AG10803 (cell line): ENCODE measurements around the gene MERTK.
"Not testable (repeated sequence)": the region's sequence is repeated elsewhere in the genome, so short reads cannot be mapped to it uniquely, and the experiment has no call there.

Experiments used
- DNase-seq: peaks from one replicate; pipeline ENCODE4 v3.0.0; 2010; ENCODE audit warnings: low read depth
- H3K4me3 ChIP-seq: 2 replicates; pipeline ENCODE4 v1.5.1; 2011; ENCODE audit warnings: mild to moderate bottlenecking, low read length, control low read depth
- CTCF ChIP-seq: conservative IDR thresholded peaks from 2 replicates; pipeline ENCODE4 v1.5.1; 2011; ENCODE audit warnings: mild to moderate bottlenecking, low read length, control low read depth, inconsistent platforms

Gene MERTK

DNA sequence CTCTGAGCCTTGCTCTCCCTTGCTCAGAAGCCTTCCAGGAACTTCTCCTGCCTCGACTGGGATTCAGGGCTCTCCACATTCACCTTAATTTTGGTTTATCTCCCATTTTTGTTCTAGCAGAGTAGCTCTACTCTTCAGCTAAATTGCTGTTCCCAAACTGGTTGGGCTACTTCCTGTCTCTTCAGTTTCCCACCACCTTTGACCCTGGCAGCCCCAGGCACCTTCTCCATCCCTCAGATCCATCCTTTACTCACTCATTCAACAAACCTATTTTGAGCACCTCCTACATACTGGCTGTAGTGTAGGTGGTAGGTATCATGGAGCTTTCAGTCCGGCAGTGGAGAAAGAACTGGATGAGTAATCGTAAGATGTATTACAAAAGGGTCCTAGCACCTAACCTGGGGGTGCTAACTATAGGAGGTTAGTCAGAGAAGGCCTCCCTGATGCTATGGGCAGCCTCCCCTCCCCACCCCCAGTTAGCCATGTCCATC lies 26.3 kb downstream of the MERTK start:
- no peak for DNase-seq
- no peak overlapping the region for H3K4me3 ChIP-seq
- no peak for TF ChIP-seq CTCF

DNA sequence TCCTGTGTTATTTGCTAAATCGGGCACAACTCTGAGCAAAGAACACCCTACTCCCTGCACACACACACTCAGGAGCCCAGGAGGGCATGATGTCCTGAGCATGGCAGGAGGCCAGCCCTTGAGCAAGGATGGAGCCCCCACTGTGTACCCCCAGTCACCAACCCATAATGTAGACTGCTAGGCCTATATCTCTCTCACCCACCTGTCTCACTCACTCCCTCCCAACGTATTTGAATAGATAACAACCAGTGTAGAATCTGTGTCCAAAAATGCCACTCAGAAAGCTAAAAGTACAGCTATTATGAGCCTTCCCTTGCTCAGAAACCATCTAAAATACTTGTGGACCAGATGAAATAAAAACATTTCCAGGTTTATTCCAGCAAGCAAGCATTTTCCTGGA lies 29.3 kb downstream of the MERTK start:
- no peak for TF ChIP-seq CTCF
- no peak for DNase-seq
- no peak overlapping the region for H3K4me3 ChIP-seq

DNA sequence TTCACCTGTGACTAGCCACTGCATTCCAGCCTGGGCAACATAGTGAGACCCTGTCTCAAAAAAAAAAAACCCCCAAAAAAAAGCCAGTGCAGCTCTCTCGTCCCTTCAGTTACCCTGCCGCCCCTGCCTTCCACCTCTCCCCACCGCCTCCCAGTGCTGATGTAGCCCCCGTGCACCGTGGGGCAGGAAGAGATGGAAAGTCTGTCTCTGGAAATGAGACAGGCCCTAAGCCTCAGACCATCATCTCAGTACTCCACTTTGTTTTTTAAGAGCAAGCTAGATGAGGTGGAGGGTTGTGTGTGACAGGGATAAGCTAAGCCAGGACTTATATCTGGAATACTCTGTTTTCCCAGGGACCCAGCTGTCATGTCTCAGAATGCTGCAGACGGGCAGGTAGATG lies 32.0 kb downstream of the MERTK start:
- TF ChIP-seq CTCF: no peak
- DNase-seq: no peak
- H3K4me3 ChIP-seq: no peak overlapping the region

DNA sequence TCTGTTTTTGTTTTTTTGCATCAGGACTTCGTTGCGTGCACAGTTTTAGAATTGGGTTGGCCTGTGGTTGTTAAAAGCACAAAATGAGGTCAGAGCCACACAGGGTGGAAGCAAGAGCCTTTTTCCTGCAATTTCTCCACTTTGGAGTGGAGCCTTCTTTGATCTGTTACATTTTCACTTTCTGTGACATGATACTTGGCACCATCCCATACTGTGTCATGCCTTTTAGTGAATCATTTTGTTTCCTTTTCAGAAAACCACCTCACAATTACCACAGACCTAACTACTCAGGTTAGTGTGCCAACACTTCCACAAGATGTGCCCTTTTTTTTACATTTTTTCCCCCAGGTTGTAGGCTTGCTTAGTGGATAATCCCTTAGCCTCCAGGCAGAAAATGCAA lies 32.5 kb downstream of the MERTK start:
- TF ChIP-seq CTCF: no peak
- H3K4me3 ChIP-seq: no peak overlapping the region
- peak; percentile 40 for DNase-seq

DNA sequence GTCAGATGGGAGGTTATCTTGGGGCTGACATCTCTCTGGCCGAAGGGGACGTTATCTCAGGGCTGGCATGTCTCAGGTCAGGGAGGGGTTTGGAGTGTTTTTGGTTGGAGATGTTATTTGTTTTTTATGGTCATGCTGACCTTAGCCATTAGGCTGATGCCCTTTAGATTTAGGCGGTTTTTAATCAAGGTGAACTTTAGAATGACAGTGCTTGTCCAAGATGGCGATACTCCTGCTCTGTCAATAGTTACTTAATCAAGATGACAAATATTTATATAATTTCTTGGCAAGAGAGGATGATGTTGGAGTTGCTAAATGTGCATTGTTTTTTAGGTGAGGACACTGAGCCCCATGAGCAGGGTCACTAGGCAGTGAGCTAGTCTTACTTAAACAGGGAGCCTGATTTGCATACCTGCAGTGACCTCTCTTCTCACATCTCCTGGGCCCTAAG lies 34.5 kb downstream of the MERTK start:
- no peak for TF ChIP-seq CTCF
- no peak overlapping the region for H3K4me3 ChIP-seq
- no peak for DNase-seq

- DNase-seq, H3K4me3 ChIP-seq: not testable (repeated sequence)
These were observed 35.5 kb downstream of the MERTK start for GRCh38 chr2:111933900-111934299.

DNA sequence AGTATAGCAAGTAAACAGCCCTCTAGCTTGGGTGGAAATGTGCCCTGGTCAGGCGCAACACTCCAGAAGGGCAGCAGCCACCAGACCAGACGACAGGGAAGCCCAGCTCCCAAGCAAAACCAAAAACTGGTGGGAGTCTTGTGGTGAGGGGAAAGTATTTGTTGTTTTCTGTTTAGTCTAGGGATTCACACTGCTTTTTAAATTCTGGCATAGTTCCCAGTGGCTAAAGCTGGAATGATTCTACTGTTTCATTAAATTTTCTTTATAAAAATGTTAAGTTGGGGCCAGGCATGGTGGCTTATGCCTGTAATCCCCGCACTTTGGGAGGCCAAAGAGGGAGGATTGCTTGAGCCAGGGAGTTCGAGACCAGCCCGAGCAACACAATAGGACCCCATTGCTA lies 38.5 kb downstream of the MERTK start:
- H3K4me3 ChIP-seq: no peak overlapping the region
- no peak for DNase-seq
- no peak for TF ChIP-seq CTCF

DNA sequence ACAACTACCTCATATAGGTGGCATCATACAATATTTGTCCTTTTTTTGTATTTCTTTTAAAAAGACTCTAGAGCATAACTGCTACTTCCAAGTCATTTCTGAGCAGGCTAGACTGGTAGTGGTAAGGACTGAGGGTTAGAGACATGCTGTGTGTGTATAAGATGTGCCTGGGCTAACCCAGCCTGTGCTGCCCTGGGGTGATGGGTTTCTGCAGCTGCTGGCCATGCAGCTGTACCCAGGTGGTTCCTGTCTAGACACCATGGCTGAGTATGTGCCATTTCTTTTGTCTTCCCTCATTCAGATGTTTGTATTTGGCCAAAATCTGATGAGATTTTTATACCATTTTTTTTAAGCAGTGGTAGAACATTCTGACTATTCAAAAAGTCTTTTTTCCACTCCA lies 40.0 kb downstream of the MERTK start:
- no peak for TF ChIP-seq CTCF
- no peak overlapping the region for H3K4me3 ChIP-seq
- DNase-seq: no peak
